K562 (cell line): ENCODE data around the gene NDUFV3.

Experiments used
- EWSR1 ChIP-seq: fragments of 450-650 bp; IDR thresholded peaks from 2 replicates; pipeline ENCODE4 v1.6.1; 2018; ENCODE audit warnings: borderline replicate concordance, mild to moderate bottlenecking, low read depth, moderate library complexity; ENCODE audit not compliant: partially characterized antibody
- FOXJ2 ChIP-seq: fragments of 200-800 bp; sonication (Bioruptor generic); IDR thresholded peaks from 2 replicates; pipeline ENCODE4 v1.6.1; 2016; ENCODE audit warnings: missing genetic modification characterization, missing compliant biosample characterization
- JUN ChIP-seq, 2 experiments: sonication (generic) in 1 of 2; formaldehyde crosslinking in 1 of 2; IDR thresholded peaks; 2 replicates each; pipeline versions ENCODE4 v1.6.1 to v1.8.0; 2012 to 2022; ENCODE audit warnings: borderline replicate concordance in 2 of 2, mild to moderate bottlenecking in 2 of 2, improper control_type of control experiment in 1 of 2, low read depth in 1 of 2, low read length in 1 of 2, missing genetic modification reagents in 1 of 2
- PCBP2 ChIP-seq: fragments of 200-400 bp; formaldehyde crosslinking; IDR thresholded peaks from 2 replicates; pipeline ENCODE4 v1.6.1; 2018; ENCODE audit warnings: low read length, low read depth, mild to moderate bottlenecking, moderate library complexity; ENCODE audit not compliant: poor library complexity, severe bottlenecking
- POU5F1 ChIP-seq: fragments of 150-350 bp; IDR thresholded peaks from 2 replicates; pipeline ENCODE4 v1.6.1; 2014; ENCODE audit warnings: borderline replicate concordance, low read length, low read depth, mild to moderate bottlenecking; ENCODE audit not compliant: partially characterized antibody
- TF ChIP-seq, protein P1 (sequence below), 3 experiments: IDR thresholded peaks in 2 of 3; conservative IDR thresholded peaks in 1 of 3; 2 replicates each; pipeline ENCODE4 v1.5.1; 2011 to 2012; ENCODE audit warnings: low read length in 3 of 3, mild to moderate bottlenecking in 3 of 3, control low read depth in 2 of 3, improper control_type of control experiment in 1 of 3, inconsistent platforms in 1 of 3, low read depth in 1 of 3, mixed read lengths in 1 of 3, moderate library complexity in 1 of 3; ENCODE audit not compliant: insufficient read depth in 2 of 3
- TF ChIP-seq, protein P2 (sequence below): fragments of 450-650 bp; conservative IDR thresholded peaks from 2 replicates; pipeline ENCODE4 v1.6.1; 2016; ENCODE audit warnings: missing genetic modification characterization, low read depth, mild to moderate bottlenecking, control low read depth, missing compliant biosample characterization

DNA sequence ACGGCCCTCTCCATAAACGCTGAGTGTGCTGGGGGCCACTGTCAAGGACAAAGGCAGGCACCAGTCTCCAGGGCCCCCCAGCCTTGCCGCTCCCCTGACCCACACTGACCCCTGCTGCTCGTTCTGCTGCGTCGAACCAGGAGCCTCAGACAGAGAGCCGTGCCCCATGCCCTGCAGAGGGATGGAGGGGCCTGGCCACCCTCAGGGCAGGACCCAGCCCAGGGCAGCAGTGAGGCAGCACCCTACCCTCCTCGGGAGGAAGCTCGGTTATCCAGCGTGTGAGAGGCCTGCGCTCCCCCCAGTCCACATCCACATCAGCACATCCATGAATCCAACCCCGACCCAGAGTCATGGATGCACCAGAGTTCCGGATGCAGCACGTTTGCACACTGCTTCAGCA, 28.8 kb upstream of the NDUFV3 start:
- TF ChIP-seq POU5F1 (no peak), PCBP2 (no peak), JUN (IDR thresholded peaks at IDR 0.05; ENCODE audit: borderline replicate concordance, low read depth, low read length) (no peak), JUN (CRISPR knock-in tag; IDR thresholded peaks at IDR 0.05; ENCODE audit: borderline replicate concordance) (no peak), FOXJ2 (no peak), EWSR1 (no peak)
- TF ChIP-seq, protein P1, sequence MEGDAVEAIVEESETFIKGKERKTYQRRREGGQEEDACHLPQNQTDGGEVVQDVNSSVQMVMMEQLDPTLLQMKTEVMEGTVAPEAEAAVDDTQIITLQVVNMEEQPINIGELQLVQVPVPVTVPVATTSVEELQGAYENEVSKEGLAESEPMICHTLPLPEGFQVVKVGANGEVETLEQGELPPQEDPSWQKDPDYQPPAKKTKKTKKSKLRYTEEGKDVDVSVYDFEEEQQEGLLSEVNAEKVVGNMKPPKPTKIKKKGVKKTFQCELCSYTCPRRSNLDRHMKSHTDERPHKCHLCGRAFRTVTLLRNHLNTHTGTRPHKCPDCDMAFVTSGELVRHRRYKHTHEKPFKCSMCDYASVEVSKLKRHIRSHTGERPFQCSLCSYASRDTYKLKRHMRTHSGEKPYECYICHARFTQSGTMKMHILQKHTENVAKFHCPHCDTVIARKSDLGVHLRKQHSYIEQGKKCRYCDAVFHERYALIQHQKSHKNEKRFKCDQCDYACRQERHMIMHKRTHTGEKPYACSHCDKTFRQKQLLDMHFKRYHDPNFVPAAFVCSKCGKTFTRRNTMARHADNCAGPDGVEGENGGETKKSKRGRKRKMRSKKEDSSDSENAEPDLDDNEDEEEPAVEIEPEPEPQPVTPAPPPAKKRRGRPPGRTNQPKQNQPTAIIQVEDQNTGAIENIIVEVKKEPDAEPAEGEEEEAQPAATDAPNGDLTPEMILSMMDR (IDR thresholded peaks at IDR 0.05 in 2 of 3, conservative IDR thresholded peaks at IDR 0.05 in 1 of 3; ENCODE audit: insufficient read depth in 2 of 3, low read depth in 1 of 3, low read length in 3 of 3): no peak
- TF ChIP-seq, protein P2, sequence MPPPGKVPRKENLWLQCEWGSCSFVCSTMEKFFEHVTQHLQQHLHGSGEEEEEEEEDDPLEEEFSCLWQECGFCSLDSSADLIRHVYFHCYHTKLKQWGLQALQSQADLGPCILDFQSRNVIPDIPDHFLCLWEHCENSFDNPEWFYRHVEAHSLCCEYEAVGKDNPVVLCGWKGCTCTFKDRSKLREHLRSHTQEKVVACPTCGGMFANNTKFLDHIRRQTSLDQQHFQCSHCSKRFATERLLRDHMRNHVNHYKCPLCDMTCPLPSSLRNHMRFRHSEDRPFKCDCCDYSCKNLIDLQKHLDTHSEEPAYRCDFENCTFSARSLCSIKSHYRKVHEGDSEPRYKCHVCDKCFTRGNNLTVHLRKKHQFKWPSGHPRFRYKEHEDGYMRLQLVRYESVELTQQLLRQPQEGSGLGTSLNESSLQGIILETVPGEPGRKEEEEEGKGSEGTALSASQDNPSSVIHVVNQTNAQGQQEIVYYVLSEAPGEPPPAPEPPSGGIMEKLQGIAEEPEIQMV (tag): no peak
